Brain pericyte (primary cell): ENCODE results near the gene TEC.

Experiments
- DNase-seq: peaks from one replicate; pipeline ENCODE4 v3.0.0-alpha.2; 2012; ENCODE audit warnings: low read depth, low spot score

The TEC gene

GRCh38 chr4:48269861-48270522 lies 354 bp upstream of the TEC start:
- no peak for DNase-seq

- DNase-seq: no peak
Observed at GRCh38 chr4:48267574-48267973, 2.1 kb downstream of the TEC start.

DNA sequence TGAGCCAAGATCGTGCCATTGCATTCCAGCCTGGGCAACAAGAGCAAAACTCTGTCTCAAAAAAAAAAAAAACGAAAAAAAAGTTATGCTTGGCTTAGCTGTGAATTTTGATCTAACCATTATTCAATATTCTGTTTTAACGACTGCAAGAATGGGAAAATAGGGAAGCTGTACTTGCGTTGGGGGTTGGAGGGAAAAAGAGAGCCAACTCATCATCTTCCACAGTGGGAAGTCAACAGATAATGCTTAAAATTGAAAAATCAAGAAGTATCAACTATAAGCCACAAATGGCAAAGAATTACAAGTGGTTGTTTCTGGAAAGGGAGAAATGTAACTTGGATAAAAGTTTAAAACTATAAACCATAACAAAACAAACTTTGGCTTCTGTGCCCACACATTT lies 2.9 kb downstream of the TEC start:
- DNase-seq: no peak

- DNase-seq: no peak
Observed at GRCh38 chr4:48262926-48263325, 6.7 kb downstream of the TEC start.

- DNase-seq: no peak
Observed at GRCh38 chr4:48262484-48262883, 7.2 kb downstream of the TEC start.

DNA sequence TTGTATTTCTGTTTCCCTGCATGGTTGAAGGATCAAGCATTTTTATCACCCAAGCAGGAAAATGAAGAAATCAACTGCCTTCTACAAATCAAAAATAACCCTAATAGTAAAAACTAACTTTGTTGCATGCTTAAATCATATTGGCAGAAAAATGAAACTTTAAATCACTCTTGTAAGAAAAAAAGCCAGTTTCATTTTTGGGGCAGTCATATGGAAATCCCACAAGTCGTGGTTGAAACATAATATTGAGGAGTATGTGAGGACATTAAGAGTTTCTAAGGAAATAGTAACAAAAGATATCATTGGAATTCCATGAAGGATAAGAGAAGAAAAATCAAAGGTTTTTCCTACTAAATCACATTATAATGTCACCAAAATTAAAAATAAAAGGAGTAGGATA lies 8.4 kb downstream of the TEC start:
- no peak for DNase-seq

DNA sequence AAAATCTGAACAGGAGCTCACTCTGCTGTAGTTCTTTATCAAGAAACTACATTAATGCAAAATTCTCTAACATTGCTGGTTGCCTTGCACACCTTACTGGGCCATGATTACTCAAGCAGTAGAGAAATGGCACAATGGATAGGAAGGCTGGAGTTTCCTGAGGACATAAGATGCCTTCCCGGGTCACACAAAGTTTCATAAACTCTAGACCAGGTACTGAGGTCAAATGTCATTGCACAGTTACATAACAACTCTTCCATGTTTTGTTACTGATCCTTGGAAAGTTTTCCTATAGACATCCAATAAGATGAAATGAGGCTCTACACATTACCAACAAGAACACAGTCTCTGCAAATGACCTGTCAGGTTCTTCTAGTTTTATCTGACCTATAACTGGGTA lies 9.9 kb downstream of the TEC start:
- no peak for DNase-seq

DNA sequence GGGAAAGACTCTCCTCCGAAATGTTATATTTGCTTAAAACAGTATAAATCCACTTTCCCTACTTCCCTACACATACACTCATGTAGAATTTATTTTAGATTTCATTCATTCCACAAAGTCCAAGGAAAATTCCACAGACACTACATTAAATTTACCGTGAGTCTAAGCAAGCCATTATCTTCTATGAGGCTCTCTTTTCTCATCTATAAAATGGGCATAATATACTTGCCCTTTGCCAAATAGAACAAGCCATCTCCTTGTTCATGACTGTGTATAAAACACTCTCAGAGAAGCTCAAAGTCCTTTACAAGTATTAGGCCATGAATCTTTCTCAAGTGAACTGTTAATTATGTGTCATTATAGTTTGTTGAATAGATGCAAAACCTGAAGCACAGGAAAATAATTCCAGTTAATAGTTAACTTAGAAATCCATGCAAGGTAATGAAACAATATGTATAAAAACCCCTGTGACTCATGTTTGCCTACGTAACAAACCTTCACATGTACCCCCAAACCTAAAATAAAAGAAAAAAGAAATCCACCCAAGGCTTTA lies 10.7 kb downstream of the TEC start:
- no peak for DNase-seq

GRCh38 chr4:48255959-48256342 lies 13.7 kb downstream of the TEC start:
- no peak for DNase-seq

- DNase-seq: no peak
Observed at GRCh38 chr4:48255072-48255958, 14.3 kb downstream of the TEC start.

- DNase-seq: no peak
Observed at GRCh38 chr4:48254381-48255071, 15.1 kb downstream of the TEC start.

DNA sequence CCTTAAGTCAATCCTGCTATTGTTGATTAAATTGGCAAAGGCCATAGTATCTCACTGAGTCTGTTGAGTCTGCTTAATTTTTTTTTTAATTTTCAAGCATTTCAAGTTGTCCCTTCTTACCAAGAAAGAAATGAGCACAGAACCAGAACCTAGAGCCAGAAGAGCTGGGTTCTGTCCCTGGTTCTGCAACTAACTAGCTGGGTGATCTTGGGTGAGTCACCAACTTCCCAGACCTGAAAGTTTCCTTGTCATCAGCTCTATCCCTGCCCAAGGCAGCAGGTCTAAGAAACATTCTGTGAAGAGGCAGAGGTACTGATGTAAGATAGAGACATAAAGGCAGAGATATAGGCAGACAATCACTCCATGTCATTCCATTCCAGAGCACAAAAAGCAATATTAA lies 17.3 kb downstream of the TEC start:
- DNase-seq: no peak

DNA sequence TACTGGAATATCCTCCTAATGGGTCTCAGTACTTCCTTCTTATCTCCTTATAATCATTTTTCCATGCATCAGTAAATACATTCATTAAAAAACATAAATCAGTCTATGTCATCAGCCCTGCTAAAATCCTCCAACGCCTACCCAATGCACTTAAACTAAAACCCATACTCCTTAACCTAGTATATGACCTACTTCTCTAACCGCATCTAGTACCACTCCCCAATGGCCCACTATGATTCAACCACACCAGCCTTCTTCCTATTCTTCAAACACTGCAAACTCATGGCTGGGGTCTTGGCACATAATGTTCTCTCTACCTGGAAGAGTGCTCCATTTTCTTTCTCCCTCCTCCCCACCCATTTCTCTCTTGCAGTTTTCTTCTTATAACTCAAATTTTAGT lies 18.7 kb downstream of the TEC start:
- DNase-seq: no peak

- no peak for DNase-seq
Observed at GRCh38 chr4:48250343-48250742, 19.3 kb downstream of the TEC start.

GRCh38 chr4:48249378-48249777 lies 20.3 kb downstream of the TEC start:
- DNase-seq: no peak

GRCh38 chr4:48248559-48248953 lies 21.1 kb downstream of the TEC start:
- no peak for DNase-seq

DNA sequence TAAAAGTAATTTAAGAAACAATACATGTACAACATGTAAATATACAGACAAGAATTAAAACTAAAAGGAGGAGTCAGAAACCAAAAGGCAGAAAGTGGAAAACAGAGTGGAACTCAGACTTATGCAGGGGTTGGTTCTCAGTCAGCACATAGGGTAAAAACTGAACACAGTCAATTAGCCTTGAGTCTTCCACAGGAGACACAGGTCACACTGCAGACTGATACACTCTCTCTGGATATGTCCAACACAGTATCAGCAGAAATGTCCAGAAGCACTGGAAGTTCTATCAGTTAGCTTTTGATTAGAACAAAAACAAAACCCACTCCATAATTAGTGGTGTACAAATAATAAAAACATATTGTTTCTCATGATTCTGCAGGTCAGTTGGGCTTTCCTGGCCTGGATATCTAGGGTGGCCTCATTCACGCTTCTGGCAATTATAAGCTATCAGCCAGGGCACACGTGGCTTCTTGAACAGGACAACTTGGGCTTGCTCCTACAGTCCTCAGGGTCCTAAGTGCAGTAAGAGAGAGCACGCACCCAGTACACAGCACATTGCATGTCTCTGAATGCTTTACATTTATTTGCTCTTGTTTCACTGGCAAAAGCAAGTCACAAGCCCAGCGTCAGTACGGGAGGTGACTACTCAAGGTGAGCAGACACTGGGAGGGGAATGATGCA lies 21.6 kb downstream of the TEC start:
- no peak for DNase-seq

DNA sequence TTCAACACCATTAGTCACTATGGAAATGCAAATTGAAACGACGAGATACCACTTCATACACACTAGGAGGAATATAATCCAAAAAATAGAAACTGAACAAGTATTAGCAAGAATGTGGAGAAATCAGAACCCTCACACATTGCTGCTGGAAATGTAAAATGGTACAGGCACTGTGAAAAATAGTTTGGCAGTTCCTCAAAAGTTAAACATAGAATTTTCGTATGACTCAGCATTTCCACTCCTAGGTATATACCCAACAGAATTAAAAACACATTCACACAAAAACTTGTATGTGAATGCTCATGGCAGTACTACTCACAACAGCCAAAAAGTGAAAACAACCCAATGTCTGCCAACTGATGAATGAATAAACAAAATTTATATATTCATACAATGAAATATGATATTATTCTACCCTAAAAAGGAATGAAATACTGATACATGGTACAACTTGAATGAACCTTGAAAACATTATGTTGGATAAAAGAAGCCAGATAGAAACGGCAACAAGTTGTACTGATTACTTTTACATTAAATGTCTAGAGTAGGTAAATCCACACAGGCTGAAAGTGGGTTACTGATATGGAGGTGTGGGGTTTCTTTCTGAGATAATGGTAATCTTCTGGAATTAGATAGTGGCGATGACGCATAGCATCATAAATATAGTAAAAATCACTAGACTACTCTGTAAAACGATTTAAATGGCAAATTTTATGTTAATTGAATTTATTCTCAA lies 22.3 kb downstream of the TEC start:
- no peak for DNase-seq

DNA sequence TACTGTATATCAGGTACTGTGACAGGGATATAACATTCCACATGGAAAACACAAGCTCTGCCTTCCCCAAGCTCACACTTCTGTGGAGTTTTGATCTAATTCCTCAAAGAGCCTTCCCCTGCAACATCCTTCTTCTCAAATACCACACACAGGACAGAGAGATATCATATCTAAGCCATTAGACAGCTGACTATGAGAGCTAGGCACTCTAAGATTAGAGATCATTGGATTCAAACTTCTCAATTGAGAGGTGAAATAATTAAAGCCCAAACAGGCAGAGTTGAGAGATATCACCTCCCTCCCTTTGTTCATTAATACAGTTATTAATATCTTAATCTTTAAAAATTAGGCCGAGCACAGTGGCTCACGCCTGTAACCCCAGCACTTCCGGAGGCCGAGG lies 25.0 kb downstream of the TEC start:
- DNase-seq: no peak

DNA sequence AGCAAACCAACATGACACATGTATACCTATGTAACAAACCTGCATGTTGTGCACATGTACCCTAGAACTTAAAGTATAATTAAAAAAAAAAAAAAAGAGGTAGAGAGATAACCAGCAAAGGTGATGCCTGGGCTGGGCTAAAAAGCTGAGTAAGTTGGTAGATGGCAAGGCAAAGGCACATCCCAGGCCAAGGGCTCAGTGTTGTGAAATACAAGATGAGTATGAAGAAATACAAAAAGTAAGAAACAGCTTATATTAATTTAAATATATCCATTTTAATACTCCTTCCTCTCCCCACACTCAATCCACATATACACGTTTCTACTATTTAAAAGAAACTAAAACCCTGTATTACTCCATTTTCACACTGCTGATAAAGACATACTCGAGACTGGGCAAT lies 25.8 kb downstream of the TEC start:
- no peak for DNase-seq

DNA sequence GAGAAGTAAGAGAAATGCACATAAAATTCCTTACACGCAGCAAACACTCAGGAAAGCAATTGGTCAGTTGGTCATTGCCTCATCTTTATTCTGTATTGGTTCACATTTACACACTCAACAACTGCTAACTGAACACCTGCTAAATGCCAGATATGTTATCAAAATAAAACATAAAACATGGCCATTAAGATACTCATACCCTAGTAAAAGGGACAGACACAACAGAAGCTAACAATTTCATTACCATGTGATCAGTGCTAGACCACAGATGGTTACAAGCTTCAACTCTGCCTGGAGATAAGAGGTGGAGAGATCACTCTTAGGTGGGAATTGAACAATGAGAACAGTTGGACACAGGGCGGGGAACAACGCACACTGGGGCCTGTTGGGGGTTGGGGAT lies 26.2 kb downstream of the TEC start:
- DNase-seq: no peak
